ENCODE measurements around the gene LMCD1.

Gene LMCD1

DNA sequence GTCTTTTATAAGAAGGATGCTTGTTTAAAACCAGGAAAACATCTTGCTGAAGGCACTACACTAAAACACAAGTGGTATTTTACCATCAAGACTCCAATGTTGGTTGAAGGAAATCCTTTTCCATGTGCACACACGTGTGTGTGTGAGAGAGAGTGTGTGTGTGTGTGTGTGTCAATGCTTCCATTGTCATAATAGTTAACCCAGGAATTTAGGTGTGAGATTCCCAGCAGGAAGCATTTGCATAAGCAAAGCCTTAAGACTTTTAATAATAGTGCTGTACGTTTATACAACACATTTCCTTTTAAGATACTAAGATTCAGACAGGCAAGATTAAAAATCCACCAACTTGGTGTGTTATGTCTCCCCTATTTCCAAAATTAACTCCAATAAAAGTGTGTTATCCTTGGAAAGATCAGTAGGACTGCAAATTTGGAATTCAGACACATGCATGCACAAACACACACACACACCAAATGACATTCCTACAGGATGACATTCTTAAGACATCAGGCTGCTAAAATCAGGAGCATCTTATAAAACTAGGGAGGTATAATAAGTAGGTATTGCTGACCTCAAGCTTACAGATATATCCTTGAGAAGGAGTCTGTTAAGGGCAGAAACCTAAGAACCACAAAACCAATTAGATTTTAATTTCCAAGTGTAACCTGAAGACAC lies 18.3 kb downstream of the LMCD1 start:
- H3K9me3 ChIP-seq (ENCODE audit: low read length): no peaks in the 10 kb centered on the region
- TF ChIP-seq, protein P1, sequence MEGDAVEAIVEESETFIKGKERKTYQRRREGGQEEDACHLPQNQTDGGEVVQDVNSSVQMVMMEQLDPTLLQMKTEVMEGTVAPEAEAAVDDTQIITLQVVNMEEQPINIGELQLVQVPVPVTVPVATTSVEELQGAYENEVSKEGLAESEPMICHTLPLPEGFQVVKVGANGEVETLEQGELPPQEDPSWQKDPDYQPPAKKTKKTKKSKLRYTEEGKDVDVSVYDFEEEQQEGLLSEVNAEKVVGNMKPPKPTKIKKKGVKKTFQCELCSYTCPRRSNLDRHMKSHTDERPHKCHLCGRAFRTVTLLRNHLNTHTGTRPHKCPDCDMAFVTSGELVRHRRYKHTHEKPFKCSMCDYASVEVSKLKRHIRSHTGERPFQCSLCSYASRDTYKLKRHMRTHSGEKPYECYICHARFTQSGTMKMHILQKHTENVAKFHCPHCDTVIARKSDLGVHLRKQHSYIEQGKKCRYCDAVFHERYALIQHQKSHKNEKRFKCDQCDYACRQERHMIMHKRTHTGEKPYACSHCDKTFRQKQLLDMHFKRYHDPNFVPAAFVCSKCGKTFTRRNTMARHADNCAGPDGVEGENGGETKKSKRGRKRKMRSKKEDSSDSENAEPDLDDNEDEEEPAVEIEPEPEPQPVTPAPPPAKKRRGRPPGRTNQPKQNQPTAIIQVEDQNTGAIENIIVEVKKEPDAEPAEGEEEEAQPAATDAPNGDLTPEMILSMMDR (IDR thresholded peaks at IDR 0.05; ENCODE audit: low read length): no peak
- TF ChIP-seq EZH2 (IDR thresholded peaks at IDR 0.05; ENCODE audit: borderline replicate concordance, low read length): no peak
- no peak overlapping the region for H3K27ac ChIP-seq (ENCODE audit: low read depth, low read length, poor library complexity, severe bottlenecking)
- H2AFZ ChIP-seq (ENCODE audit: low read length): no peak overlapping the region
- no peaks in the 10 kb centered on the region for H3K9me2 ChIP-seq (ENCODE audit: low read depth, low read length)
- no peak overlapping the region for H3K4me3 ChIP-seq (ENCODE audit: low read depth, low read length, poor library complexity, severe bottlenecking)
- no peaks in the 10 kb centered on the region for H3K79me2 ChIP-seq (ENCODE audit: insufficient read depth, low read length)
- no peaks in the 10 kb centered on the region; the same call in 1 of the 2 replicates for H3K27me3 ChIP-seq (ENCODE audit: insufficient read depth, low read length)
- H4K20me1 ChIP-seq (ENCODE audit: insufficient read depth, low read length): no peaks in the 10 kb centered on the region
- no peaks in the 10 kb centered on the region for H3K4me1 ChIP-seq (ENCODE audit: insufficient read depth, low read length, severe bottlenecking)
- H3K4me2 ChIP-seq (ENCODE audit: low read length): no peak overlapping the region
- H3K36me3 ChIP-seq (ENCODE audit: insufficient read depth, low read length): no peaks in the 10 kb centered on the region
- no peaks in the 10 kb centered on the region for H3F3A ChIP-seq (ENCODE audit: insufficient read depth, low read length)
- no peak overlapping the region for H3K9ac ChIP-seq (ENCODE audit: low read length)

DNA sequence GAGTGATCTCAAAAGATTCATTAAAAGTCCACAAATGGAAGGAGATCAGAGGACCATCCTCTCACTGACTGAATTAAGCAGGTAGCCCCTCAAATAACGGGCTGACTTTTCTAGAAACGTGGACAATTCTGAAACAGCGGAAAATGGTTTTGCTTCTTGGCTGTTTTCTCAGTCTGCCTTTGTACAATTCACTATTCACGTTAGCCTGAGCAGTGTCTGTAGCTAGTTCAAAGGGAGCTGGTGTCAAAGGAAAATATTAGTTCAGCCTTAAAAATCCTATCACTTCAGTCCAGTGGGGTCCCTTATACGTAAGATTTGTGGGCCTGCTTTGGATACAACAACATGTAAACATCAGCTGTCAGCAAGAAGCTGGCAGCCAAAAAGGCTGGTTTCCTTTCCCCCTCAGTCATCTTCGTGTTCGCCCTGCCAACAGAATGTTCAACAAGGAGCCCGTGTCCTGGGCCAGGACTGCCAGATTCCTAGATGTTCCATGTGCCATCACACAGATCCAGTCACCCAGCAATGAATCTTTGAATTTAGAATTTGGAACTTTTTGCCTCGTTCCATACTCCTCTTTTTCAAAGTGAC lies 19.3 kb downstream of the LMCD1 start:
- no peak overlapping the region for H3K9ac ChIP-seq (ENCODE audit: low read length)
- H3F3A ChIP-seq (ENCODE audit: insufficient read depth, low read length): no peaks in the 10 kb centered on the region
- no peak overlapping the region for H2AFZ ChIP-seq (ENCODE audit: low read length)
- TF ChIP-seq EZH2 (IDR thresholded peaks at IDR 0.05; ENCODE audit: borderline replicate concordance, low read length): no peak
- TF ChIP-seq, protein P1 (IDR thresholded peaks at IDR 0.05; ENCODE audit: low read length): no peak
- no peaks in the 10 kb centered on the region for H3K9me2 ChIP-seq (ENCODE audit: low read depth, low read length)
- H3K27me3 ChIP-seq (ENCODE audit: insufficient read depth, low read length): no peaks in the 10 kb centered on the region; the same call in 1 of the 2 replicates
- no peak overlapping the region for H3K27ac ChIP-seq (ENCODE audit: low read depth, low read length, poor library complexity, severe bottlenecking)
- H3K9me3 ChIP-seq (ENCODE audit: low read length): no peaks in the 10 kb centered on the region
- no peaks in the 10 kb centered on the region for H3K36me3 ChIP-seq (ENCODE audit: insufficient read depth, low read length)
- no peaks in the 10 kb centered on the region for H3K79me2 ChIP-seq (ENCODE audit: insufficient read depth, low read length)
- H3K4me1 ChIP-seq (ENCODE audit: insufficient read depth, low read length, severe bottlenecking): no peaks in the 10 kb centered on the region
- H3K4me2 ChIP-seq (ENCODE audit: low read length): no peak overlapping the region
- H3K4me3 ChIP-seq (ENCODE audit: low read depth, low read length, poor library complexity, severe bottlenecking): no peak overlapping the region
- no peaks in the 10 kb centered on the region for H4K20me1 ChIP-seq (ENCODE audit: insufficient read depth, low read length)

DNA sequence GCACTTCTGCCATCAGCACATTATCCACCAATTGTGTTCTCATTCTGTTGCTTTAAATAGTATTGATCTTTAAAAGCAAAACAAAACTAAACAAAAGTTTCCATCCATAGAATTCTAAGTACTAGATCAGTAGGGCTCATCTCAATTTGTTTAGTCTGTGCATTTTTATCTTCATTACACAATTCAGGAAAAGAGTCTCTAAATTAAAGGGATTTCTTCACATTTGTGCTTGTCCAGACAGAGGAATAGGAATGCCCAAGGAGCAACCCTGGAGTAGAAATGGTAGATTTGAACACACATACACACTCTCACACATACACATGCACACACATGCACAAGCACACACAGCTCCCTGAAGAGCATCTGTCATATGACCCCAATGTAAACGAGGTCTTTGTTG lies 21.4 kb downstream of the LMCD1 start:
- TF ChIP-seq EZH2 (IDR thresholded peaks at IDR 0.05; ENCODE audit: borderline replicate concordance, low read length): no peak
- TF ChIP-seq, protein P1 (IDR thresholded peaks at IDR 0.05; ENCODE audit: low read length): no peak
- H3K27me3 ChIP-seq (ENCODE audit: insufficient read depth, low read length): peaks cover 2% of the 10 kb centered on the region
- H2AFZ ChIP-seq (ENCODE audit: low read length): no peak overlapping the region

More for the DNA sequence above, 21.4 kb downstream of the LMCD1 start:
- H3F3A ChIP-seq (ENCODE audit: insufficient read depth, low read length): no peaks in the 10 kb centered on the region
- H3K27ac ChIP-seq (ENCODE audit: low read depth, low read length, poor library complexity, severe bottlenecking): no peak overlapping the region
- H3K4me1 ChIP-seq (ENCODE audit: insufficient read depth, low read length, severe bottlenecking): no peaks in the 10 kb centered on the region
- H3K9ac ChIP-seq (ENCODE audit: low read length): no peak overlapping the region
- H3K4me2 ChIP-seq (ENCODE audit: low read length): no peak overlapping the region
- H3K36me3 ChIP-seq (ENCODE audit: insufficient read depth, low read length): no peaks in the 10 kb centered on the region
- H3K9me3 ChIP-seq (ENCODE audit: low read length): no peaks in the 10 kb centered on the region
- no peaks in the 10 kb centered on the region for H4K20me1 ChIP-seq (ENCODE audit: insufficient read depth, low read length)
- H3K79me2 ChIP-seq (ENCODE audit: insufficient read depth, low read length): no peaks in the 10 kb centered on the region
- no peaks in the 10 kb centered on the region for H3K9me2 ChIP-seq (ENCODE audit: low read depth, low read length)
- H3K4me3 ChIP-seq (ENCODE audit: low read depth, low read length, poor library complexity, severe bottlenecking): no peak overlapping the region
